OCI-LY7 (cell line): ENCODE measurements around the gene CSF2RB.

ENCODE experiments used
- EZH2phosphoT487 ChIP-seq: fragments of 200-600 bp; sonication (generic); IDR thresholded peaks from 2 replicates; pipeline ENCODE4 v1.6.1; 2018; ENCODE audit warnings: low read depth, borderline replicate concordance, mild to moderate bottlenecking, mixed run types, antibody characterized with exemption, low read length, moderate library complexity, mixed read lengths
- TF ChIP-seq, protein P1 (sequence below): fragments of 200-600 bp; sonication (generic); conservative IDR thresholded peaks from 2 replicates; pipeline ENCODE4 v1.5.1; 2014; ENCODE audit warnings: mild to moderate bottlenecking, antibody characterized with exemption, low read length, moderate library complexity, mixed read lengths

DNA sequence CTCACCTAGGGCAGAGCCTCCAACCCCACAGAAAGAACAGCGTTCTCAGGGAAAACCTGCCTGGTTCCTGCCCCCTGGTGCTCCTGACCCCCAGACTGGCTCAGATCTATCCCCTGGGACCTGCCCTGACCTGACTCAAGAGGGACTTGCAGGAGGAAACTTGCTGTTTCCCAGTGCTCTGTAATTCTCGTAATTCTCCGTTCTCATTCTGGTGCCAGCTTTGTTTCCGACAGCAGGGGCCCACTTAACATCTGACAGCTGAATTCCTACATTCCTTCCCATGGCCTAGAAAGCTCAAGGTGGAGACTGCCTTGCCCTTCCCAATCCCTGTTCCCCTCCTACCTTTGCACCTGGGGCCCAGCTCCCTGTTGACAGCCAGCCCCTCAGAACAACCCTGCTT is 12.5 kb upstream of the CSF2RB start:
- TF ChIP-seq, protein P1, sequence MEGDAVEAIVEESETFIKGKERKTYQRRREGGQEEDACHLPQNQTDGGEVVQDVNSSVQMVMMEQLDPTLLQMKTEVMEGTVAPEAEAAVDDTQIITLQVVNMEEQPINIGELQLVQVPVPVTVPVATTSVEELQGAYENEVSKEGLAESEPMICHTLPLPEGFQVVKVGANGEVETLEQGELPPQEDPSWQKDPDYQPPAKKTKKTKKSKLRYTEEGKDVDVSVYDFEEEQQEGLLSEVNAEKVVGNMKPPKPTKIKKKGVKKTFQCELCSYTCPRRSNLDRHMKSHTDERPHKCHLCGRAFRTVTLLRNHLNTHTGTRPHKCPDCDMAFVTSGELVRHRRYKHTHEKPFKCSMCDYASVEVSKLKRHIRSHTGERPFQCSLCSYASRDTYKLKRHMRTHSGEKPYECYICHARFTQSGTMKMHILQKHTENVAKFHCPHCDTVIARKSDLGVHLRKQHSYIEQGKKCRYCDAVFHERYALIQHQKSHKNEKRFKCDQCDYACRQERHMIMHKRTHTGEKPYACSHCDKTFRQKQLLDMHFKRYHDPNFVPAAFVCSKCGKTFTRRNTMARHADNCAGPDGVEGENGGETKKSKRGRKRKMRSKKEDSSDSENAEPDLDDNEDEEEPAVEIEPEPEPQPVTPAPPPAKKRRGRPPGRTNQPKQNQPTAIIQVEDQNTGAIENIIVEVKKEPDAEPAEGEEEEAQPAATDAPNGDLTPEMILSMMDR, result no peak
- TF ChIP-seq EZH2phosphoT487, result no peak
